Coronary artery (tissue), 2 donors: Measurements from ENCODE around the gene PDE11A.
"Not testable (repeated sequence)": the region's sequence is repeated elsewhere in the genome, so short reads cannot be mapped to it uniquely, and the experiment has no call there.

Experiments
- DNase-seq: peaks from one replicate; pipeline ENCODE4 v3.0.0-alpha.2; 2017; ENCODE audit warnings: low spot score
- H3K27ac ChIP-seq, 2 donors: fragments of 200-600 bp; sonication (generic); one replicate each; pipeline ENCODE4 v1.5.1; 2016 to 2019
- H3K4me3 ChIP-seq: fragments of 200-600 bp; sonication (generic); 2 replicates; pipeline ENCODE4 v1.5.1; 2016; ENCODE audit warnings: mild to moderate bottlenecking, moderate library complexity
- CTCF ChIP-seq: fragments of 200-600 bp; sonication (generic); IDR thresholded peaks from one replicate; pipeline ENCODE4 v1.5.1; 2019; ENCODE audit warnings: antibody characterized with exemption

The PDE11A gene

GRCh38 chr2:178101321-178102079 lies 28.9 kb upstream of the PDE11A start:
- no peak for DNase-seq
- no peak overlapping the region for H3K4me3 ChIP-seq
- no peak for TF ChIP-seq CTCF
- H3K27ac ChIP-seq, result no peak overlapping the region

- DNase-seq, result no peak
- Histone ChIP-seq H3K27ac (no peak overlapping the region), H3K4me3 (no peak overlapping the region)
- TF ChIP-seq CTCF, result no peak
These were observed 20.9 kb upstream of the PDE11A start for GRCh38 chr2:178093471-178093870.

GRCh38 chr2:178088774-178089270 lies 16.2 kb upstream of the PDE11A start:
- H3K27ac ChIP-seq, result no peak overlapping the region
- DNase-seq, result no peak
- TF ChIP-seq CTCF, result no peak
- H3K4me3 ChIP-seq, result no peak overlapping the region

GRCh38 chr2:178084273-178084672 lies 11.7 kb upstream of the PDE11A start:
- no peak for TF ChIP-seq CTCF
- Histone ChIP-seq H3K4me3 (no peak overlapping the region), H3K27ac (no peak overlapping the region)
- DNase-seq, result no peak

- TF ChIP-seq CTCF, result no peak
- Histone ChIP-seq H3K4me3 (no peak overlapping the region), H3K27ac (no peak overlapping the region)
- no peak for DNase-seq
These were observed 9.9 kb upstream of the PDE11A start for GRCh38 chr2:178082408-178083045.

- H3K4me3 ChIP-seq, H3K27ac ChIP-seq, DNase-seq: not testable (repeated sequence)
These were observed 6.7 kb upstream of the PDE11A start for GRCh38 chr2:178079279-178079678.

GRCh38 chr2:178076130-178076529 lies 3.6 kb upstream of the PDE11A start:
- TF ChIP-seq CTCF, result no peak
- no peak overlapping the region for H3K4me3 ChIP-seq

More at GRCh38 chr2:178076130-178076529, 3.6 kb upstream of the PDE11A start:
- no peak for DNase-seq
- no peak overlapping the region for H3K27ac ChIP-seq
